Activated naive CD4-positive, alpha-beta T cell treated with anti-CD3 and anti-CD28 coated beads, Interleukin-2, amount 50 U/mL, for 16 hours (primary cell): ENCODE results near the gene NDUFA12.
"Not testable (repeated sequence)": the region's sequence is repeated elsewhere in the genome, so short reads cannot be mapped to it uniquely, and the experiment has no call there.

Source experiments
- DNase-seq: peaks from one replicate; pipeline ENCODE4 v3.0.0-alpha.2; 2020

The NDUFA12 gene

DNA sequence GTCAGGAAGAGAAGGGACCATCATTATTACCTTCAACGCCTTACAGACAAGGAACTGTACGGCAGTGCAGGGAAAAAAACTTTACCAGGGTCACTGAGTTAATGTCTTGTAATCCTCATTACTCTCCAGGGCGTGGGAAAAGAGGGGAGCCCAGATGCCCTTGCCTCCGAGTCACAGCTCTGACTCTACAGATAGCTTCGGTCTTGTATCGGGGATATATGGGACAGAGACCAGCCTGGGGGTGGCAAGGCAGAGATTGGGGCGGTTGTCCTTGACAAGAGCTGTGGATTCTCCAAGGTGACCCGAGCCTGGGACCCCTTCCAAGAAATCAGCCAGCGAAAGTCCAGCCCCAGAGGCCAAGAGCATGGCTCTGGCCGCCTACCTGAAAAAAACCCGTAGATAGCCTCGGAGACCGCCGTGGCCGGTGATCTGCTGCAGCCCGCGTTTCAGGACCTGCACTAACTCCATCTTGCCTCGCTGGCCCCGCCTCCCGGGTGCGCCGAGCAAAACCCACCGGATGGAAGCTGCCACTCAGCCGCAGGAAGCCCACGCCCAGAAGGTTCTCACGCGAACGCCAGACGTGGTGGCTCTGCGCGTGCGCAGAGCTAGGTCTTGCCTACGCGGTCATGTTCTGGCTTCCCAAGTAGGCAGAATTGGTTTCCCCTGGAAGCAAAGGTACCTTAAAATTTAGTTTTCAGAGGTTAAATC lies at the start of gene NDUFA12:
NDUFA12 (minus strand) TSS at position 485 of the 708 bp plus-strand sequence; CDS start at position 468, 17 bp downstream.
- DNase-seq: peak; percentile 96

DNA sequence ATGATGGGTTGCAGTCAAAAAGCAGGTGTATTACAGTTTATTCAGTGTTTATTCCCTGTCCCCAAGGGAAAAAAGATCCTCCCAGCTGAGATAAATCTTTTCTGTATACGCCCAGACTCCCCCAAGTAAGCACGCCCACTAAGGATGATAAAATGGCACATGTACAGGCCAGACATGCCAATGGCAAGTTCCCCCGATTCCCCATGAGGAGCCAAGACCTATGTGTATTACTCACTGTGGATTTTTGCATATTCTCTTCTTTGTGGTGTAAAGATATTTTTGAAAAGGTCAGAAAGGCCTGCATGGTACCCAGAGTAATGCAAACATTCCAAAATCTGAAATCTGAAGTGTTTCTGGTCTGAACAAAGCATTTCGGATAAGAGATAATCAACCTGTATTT lies 47.7 kb upstream of the NDUFA12 start:
- DNase-seq: no peak

DNA sequence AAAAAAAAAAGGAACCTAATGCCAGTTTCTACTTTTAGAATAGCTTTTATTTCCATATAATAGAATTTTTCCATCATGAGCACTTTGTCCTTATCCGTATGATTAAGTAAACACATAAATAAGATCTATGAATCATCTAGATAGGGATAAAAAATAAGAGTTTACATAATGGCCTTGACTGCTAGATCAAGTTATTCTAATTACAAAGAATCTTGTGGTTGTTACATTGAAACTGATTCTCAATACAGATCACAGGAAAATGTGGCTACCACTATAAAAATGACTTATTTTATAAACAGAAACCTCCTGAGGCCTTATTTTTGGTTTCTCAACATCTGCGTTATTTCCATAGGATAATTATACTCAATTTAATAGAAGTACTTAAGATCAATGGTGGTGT lies 34.4 kb upstream of the NDUFA12 start:
- DNase-seq: no peak

DNA sequence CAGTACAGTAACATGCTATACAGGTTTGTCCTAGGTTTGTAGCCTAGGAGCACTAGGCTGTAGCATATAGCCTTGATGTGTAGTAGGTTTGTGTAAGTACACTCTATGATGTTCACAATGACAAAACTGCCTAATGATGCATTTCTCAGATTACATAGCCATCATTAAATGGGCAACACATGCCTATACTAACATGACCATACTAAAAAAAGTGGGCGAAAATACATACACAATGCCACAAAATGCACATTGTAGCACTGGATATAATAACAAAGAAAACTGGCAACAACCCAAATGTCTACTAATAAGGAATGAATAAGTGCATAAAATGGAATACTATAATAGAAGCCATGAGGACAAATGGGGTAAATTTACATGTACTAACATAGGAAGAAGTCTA lies 31.3 kb upstream of the NDUFA12 start:
- no peak for DNase-seq

DNA sequence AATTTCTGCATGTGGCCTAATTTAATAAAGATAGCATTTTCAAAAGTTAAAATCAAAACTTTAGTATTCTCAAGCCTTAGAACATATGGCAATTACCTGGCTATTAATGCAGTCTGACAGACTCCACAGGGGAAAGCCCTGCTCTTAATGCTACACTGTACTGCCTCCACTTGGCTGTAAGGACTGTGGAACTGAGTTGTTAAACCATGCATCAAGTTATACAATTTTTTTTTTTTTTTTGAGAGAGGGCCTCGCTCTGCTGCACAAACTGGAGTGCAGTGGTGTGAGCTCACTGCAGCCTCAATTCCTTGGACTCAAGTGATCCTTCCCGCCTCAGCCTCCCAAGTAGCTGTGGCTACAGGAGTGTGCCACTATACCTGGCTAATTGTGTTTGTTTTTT lies 19.0 kb upstream of the NDUFA12 start:
- DNase-seq: no peak

DNA sequence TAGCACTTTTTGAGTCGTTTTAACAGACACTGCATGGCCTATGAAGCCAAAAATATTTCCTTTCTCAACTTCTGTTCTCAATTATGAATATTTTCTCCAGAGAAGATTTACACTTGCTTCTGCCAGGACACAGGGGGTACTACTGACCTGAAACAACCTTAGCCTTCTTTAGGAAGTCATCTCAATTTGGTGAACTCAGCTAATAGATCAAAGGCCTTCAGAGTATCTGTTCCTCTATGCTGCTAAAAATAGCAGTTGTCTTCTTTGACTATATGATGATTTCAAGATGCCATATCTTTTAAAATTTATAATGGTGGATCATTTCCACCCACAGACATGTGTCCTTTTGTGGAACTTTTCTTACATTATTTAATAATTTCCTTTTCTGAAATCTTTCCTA lies 14.0 kb upstream of the NDUFA12 start:
- DNase-seq: no peak

DNA sequence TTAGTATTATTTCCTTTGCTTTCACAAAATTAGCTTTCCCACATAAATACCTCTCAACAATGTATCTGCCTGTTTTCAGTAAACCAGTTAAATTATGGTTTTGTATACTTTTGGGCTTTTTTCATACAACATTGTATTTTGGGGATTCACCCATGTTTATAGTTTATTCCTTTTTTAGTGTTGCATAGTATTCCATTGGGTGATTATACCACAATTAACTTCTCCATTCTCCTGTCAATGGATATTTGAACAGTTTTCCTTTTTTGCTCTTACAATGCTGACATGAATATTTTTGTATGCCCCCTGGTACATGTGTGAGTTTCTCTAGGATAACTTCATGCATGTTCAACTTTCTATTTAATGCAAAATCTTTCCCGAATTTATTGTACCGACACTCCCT lies 12.6 kb upstream of the NDUFA12 start:
- DNase-seq: no peak

DNA sequence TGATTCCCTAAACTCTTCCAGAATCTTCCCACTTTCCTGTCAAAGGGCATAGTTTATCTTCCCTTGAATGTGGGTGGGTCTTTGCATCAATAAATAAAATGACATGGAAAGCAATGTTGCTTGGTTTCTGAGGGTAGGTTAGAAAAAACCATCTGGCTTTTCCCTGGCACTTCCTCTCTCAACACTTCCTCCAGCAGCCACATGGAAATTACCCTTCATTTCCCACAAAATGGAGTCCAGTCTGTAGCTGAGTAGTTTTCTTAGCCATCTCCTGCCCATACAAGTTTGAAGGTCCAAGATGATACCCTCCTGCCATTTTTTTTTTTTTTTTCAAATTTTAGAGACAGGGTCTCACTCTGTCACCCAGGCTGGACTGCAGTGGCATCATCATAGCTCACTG lies 11.1 kb upstream of the NDUFA12 start:
- DNase-seq: no peak

DNA sequence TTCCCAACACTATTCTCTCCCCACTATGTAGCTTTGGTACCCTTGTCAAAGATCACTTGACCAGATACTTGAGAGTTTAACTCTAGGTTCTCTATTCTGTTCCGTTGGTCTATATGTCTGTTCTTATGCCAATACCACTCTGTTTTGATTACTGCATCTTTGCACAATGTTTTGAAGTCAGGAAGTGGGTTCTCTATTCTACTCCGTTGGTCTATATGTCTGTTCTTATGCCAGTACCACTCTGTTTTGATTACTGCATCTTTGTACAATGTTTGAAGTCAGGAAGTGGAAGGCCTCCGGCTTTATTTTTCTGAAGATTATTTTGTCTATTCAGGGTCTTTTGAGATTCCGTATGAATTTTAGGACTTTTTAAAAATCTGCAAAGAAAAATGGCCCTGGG lies 2.7 kb upstream of the NDUFA12 start:
- no peak for DNase-seq

DNA sequence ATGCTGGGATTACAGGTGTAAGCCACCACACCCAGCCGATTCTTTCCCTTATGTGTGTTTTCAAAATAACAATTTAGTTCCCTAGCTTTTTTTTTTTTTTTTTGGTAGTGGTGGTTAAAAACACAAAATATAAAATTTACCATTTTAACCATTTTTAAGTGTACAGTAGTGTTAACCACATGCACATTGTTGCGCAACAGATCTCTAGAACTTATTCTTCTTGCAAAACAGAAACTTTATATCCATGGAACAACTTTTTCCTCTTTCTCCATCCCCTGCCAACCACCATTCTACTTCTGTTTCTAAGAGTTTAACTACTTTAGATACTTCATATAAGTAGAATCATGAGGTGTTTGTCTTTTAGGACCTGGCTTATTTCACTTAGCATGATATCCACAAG lies 1.1 kb upstream of the NDUFA12 start:
- no peak for DNase-seq

DNA sequence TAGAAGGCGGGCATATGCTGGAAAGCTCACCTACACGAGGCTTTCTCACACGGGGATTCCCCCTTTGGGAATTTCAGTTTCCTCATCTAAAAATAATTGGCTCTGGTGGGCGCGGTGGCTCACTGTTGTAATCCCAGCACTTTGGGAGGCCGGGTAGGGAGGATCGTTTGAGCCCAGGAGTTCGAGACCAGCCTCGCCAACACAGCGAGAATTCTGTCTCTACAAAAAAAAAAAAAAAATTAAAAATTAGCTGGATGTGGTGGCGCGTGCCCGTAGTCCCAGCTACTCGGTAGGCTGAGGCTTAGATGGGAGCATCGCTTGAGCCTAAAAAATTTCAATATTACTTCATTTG lies 400 bp upstream of the NDUFA12 start:
- no peak for DNase-seq

DNA sequence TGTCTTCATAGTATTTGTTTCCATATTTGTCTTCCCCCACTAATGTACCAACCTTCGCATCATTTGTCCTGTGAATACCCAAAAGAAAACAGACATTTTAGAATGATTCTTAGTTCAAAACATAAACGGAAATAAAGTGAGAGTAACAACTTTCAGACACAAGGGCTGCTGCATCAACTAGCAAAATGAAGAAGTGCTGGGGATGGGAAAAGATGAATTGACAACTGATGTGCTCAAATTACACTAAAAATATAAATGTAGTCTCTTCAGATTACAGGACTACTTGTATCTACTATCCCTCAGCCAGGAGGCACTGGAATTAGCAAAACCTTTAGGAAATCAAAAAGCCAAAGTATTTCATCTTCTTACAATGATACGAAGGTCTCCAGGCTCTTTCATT lies 743 bp downstream of the NDUFA12 start:
- DNase-seq: no peak

DNA sequence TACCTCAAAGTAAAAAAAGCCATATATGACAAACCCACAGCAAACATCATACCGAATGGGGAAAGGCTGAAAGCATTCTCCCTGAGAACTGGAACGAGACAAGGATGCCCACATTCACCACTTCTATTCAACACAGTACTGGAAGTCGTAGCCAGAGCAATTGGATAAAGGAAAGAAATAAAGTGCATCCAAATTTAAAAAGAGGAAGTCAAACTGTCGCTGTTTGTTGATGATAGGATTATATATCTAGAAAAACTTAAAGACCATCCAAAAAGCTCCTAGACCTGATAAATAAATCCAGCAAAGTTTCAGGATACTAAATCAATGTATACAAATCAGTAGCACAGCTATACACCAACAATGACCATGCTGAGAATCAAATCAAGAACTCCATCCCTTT lies 5.2 kb downstream of the NDUFA12 start:
- DNase-seq: no peak

DNA sequence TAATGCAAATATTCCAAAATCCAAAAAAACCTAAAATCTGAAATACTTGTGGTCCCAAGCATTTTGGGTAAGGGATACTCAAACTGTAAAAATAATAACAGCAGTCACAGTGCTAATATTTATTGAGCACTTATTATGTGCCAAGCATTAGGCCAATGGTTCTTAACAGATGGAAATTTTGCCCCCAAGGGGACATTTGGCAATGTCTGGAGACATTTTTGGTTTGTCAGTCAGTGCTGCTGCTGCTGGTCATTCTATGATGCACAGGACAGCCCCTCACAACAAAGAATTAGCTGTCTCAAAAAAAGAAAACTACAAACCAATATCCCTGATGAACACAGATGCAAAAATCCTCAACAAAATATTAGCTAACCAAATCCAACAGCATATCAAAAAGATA lies 5.8 kb downstream of the NDUFA12 start:
- no peak for DNase-seq

DNA sequence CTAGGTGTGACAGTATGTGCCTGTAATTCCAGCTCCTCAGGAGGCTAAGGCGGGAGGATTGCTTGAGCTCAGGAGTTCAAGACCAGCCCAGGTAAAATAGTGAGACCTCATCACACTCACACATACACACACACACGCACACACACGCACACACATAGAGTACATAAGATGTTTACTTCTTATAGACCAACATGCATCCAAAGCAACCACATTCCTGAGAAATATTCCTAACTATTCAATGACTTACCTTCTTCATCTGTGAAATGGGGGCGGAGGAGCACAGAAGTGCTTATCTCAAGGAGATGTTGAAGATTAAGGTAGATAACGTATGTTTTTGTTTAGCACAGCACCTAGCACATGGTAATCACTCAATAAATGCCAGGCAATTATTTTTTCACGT lies 6.4 kb downstream of the NDUFA12 start:
- DNase-seq: no peak

DNA sequence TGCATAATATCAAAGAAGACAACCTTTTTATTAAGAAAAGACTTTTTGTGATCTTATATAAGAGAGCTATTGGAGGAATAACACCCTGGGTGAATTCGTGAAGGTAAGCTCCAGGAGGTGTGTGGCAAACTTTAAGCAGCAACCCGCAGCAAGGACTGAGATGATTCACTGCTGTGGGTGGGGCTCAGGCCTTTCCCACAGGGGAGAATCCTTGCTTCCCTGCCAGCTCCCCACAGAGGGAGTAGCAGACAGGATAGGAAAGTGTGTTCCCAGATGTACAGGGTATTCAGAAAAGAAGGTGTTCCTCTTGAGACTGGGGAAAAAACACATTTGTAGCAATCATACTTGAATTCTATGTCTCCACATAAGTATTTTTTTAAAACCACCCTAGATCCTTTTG lies 9.2 kb downstream of the NDUFA12 start:
- DNase-seq: no peak

DNA sequence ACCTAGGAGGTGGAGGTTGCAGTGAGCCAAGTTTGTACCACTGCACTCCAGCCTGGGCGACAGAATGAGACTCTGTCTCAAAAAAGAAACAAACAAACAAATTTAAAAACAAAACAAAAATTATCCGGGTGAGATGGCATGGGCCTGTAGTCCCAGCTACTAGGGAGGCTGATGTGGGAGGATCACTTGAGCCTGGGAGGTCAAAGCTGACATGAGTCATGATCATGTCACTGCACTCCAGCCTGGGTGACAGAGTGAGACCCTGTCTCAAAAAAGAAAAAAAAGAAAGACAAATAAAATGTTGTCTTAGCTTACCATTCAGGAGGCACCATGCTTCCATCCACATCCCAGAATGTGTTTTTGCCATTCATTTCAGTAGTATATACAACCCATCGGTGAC lies 9.6 kb downstream of the NDUFA12 start:
- not testable (repeated sequence) for DNase-seq

DNA sequence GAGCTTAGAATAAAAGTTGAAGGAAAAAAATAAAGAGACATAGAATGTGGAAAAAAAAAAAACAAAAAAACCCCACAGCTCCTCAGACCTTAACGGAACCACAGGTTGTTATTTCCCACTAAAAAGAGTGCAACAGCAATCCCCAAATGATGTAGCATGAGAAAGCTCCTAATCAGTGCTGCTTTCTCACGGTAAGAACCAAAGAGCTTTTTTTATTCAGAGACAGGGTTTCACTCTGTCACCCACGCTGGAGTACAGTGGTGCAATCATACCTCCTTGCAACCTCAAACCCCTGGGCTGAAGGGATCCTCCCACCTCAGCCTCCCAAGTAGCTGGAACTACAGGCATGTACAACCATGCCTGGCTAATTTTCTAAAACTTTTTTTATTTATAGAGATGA lies 13.3 kb downstream of the NDUFA12 start:
- no peak for DNase-seq

DNA sequence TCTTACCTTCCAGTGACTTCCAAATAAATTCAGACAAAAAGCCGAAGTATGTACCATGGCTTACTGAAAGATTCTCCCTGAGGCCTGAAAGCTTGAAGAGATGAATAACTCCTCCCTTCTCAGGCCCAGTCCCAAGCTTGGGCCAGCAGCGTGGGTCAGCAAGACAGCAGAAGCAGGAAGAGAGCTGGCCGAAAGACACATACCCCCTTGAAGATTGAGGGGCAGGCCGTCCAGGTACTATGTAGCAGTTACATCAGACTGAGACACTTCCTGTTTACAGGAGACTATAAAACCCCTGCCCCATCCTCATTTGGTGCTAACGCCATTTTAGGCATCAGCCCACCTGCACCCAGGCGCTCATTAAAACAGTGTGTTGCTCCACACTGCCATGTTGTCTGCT lies 15.0 kb downstream of the NDUFA12 start:
- DNase-seq: no peak

DNA sequence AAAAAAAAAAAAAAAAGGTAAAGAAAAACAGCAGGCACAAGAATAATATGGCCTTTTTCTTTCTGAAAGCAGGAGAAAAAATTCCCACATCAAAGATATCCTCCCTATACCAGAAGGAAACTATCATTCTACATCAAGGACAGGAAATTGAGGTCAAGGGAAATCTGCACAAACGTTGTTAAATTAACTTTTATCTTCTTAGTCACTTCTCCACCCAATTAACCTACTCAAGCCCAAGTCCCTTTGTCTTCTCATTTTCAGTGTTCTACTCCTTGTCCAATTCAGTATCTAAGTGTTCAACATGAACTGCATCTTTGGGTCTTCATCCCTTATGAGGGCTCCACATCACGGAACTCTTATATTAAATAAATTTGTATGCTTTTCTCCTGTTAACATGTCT lies 15.7 kb downstream of the NDUFA12 start:
- no peak for DNase-seq

DNA sequence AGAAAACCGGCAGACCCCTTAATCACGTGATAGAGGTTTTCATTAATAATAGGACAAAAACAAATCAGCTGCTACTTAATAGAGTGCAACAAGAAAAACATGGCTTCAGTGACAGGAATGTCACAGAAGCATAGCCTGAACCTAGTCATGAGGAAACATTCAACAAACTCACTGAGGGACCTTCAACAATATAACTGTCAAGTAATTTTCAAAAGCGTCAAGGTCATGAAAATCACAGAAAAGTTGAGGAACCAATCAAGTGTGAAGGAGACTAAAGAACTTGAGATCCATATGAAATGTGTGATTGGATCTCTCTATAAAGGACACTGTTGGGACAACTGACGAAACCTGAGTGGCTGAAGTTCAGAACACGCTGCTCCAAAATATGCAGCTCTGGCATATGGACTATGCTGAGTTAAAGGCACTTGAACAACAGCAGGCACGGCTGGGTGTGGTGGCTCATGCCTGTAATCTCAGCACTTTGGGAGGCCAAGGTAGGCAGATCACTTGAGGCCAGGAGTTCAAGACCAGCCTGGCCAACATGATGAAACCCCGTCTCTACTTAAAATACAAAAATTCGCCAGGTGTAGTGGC lies 16.3 kb downstream of the NDUFA12 start:
- DNase-seq: no peak

DNA sequence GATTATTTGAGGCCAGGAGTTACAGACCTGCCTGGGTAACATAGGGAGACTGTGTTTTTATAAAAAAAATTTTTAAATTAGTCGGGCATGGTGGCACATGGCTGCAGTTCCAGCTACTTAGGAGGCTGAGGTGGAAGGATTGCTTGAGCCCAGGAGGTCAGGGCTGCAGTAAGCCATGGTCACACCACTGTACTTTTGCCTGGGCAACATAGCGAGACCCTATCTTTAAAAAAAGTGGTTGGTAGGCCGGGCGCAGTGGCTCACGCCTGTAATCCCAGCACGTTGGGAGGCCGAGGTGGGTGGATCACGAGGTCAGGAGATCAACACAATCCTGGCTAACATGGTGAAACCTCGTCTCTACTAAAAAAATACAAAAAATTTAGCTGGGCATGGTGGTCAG lies 18.4 kb downstream of the NDUFA12 start:
- DNase-seq: not testable (repeated sequence)

DNA sequence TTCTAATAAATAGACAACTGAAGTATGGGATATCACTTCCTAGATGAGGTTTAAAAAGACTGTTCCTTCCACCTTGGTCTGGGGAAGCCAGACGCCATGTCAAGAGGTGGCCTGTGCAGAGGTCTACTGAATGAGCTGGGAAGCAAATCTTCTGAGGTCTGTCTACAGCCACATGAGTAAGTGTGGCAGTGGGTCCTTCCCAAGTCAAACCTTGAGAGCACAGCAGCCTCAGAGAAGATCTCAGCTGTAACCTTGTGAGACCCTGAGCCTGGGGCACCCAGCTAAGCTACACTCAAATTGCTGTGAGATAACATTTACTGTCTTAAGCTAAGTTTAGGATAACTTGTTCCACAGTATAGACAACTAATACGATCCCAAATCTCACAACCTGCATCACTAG lies 20.2 kb downstream of the NDUFA12 start:
- no peak for DNase-seq

DNA sequence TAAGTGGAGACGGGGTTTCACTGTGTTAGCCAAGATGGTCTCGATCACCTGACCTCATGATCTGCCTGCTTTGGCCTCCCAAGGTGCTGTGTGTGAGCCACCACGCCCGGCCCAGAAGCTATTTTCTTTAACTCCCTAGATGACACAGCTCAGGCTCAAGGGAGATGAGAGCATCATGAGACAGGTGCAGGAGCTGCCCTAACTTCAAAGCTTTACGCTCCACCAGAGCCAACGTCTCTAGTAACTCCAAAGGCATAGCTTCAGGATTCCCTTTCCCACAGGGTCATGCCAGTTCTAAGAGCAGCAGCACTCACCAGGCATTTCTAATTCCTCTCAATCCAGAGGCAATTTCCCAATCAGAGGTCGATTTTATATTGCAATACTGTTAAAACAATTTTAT lies 21.0 kb downstream of the NDUFA12 start:
- DNase-seq: no peak

DNA sequence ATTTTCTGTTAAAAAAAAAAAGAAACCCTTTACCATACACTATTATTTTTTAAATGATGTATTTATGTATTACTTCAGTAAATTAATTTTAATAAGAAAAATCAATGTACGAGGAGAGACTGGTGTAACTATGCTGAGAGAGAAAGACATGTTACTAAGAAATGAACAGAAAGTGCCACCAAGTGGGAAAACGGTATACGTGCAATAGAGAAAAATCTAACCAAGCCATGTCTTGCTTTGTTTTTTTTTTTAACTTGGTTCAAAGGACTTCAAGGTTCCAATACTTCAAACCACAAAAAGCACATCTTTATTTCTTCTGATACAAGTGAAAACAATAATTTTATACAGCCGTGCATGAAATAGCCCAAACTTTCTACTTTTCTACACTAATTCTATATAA lies 22.9 kb downstream of the NDUFA12 start:
- DNase-seq: no peak
